ENCODE results near the gene MRAP. TPM values are rescaled to one million over a fixed set of nuclear protein-coding genes. Genes with fewer than 3 reads are reported as not detected.

MRAP gene
- total RNA-seq, 1 experiment from 2014 or later = not detected

- POLR2A ChIA-PET = no interaction called here
Measured at GRCh38 chr21:32319012-32319411, 20.4 kb downstream of the MRAP start.

More at GRCh38 chr21:32319012-32319411, 20.4 kb downstream of the MRAP start:
- DNase-seq (ENCODE audit: low read depth, low spot score) (no peak), ATAC-seq (no peak)
- H3K9me3 ChIP-seq (ENCODE audit: control insufficient read depth in 1 of 2, insufficient read depth in 1 of 2, low read depth in 1 of 2, low read length in 2 of 2) = no peaks in the 10 kb centered on the region
- ChIA-PET RAD21 (ENCODE audit: low non-redundant PET in 1 of 2, low total read pairs in 2 of 2, uncharacterized antibody in 2 of 2, unreplicated experiment in 2 of 2) (no interaction called here), CTCF (no interaction called here)
- H3K9ac ChIP-seq (ENCODE audit: low read length) = no peak overlapping the region
- peaks cover 69 to 87% of the 10 kb centered on the region in 2 experiments for H3K36me3 ChIP-seq (ENCODE audit: control insufficient read depth in 1 of 2, insufficient read depth in 2 of 2, low read length in 2 of 2)
- H3K27ac ChIP-seq (ENCODE audit: low read depth, low read length) = no peak overlapping the region
- no peaks in the 10 kb centered on the region for H3K27me3 ChIP-seq (ENCODE audit: insufficient read depth, low read length)
- no peaks in the 10 kb centered on the region for H4K20me1 ChIP-seq (ENCODE audit: insufficient read depth)
- no TSS peak for BruUV-seq (replicated peaks)
- TF ChIP-seq ZFX (IDR thresholded peaks at IDR 0.05) = no peak
- no peak for TF ChIP-seq ATF3 (IDR thresholded peaks at IDR 0.05)
- TF ChIP-seq ELF1 (IDR thresholded peaks at IDR 0.05; ENCODE audit: borderline replicate concordance, low read depth) = no peak
- no peak for TF ChIP-seq EZH2phosphoT487 (IDR thresholded peaks at IDR 0.05; ENCODE audit: borderline replicate concordance)
- no peak for TF ChIP-seq CTCF (IDR thresholded peaks at IDR 0.05 in 2 of 3, conservative IDR thresholded peaks at IDR 0.05 in 1 of 3; ENCODE audit: borderline replicate concordance in 1 of 3, insufficient read depth in 1 of 3, low read depth in 2 of 3, low read length in 2 of 3)
- TF ChIP-seq SIN3A (IDR thresholded peaks at IDR 0.05; ENCODE audit: low read depth) = no peak
- TF ChIP-seq FOSL1 (IDR thresholded peaks at IDR 0.05; ENCODE audit: low read depth) = no peak
- TF ChIP-seq YY1 (IDR thresholded peaks at IDR 0.05; ENCODE audit: extremely low read depth, insufficient replicate concordance, low read depth, low read length) = no peak
- no peak for TF ChIP-seq POLR2AphosphoS5 (IDR thresholded peaks at IDR 0.05; ENCODE audit: low read depth, low read length)
- no peak for TF ChIP-seq TCF7L2 (IDR thresholded peaks at IDR 0.05; ENCODE audit: borderline replicate concordance, extremely low read depth, insufficient read depth, insufficient read length)
- TF ChIP-seq ZBTB33 (IDR thresholded peaks at IDR 0.05; ENCODE audit: extremely low read depth, insufficient replicate concordance, low read length) = no peak
- TF ChIP-seq CBX3 (IDR thresholded peaks at IDR 0.05; ENCODE audit: low read depth) = no peak
- no peak for TF ChIP-seq CEBPB (IDR thresholded peaks at IDR 0.05; ENCODE audit: low read depth)
- TF ChIP-seq EZH2 (IDR thresholded peaks at IDR 0.05) = no peak
- no peak for TF ChIP-seq JUND (IDR thresholded peaks at IDR 0.05)
- TF ChIP-seq EGR1 (IDR thresholded peaks at IDR 0.05; ENCODE audit: low read depth) = no peak
- no peak for TF ChIP-seq SP1 (IDR thresholded peaks at IDR 0.05; ENCODE audit: low read depth)
- TF ChIP-seq MAX (IDR thresholded peaks at IDR 0.05) = no peak
- no peak for TF ChIP-seq REST (IDR thresholded peaks at IDR 0.05; ENCODE audit: low read depth)
- no peak overlapping the region for H2AFZ ChIP-seq (ENCODE audit: low read depth, low read length, poor library complexity, severe bottlenecking)
- no peak overlapping the region for H3K4me2 ChIP-seq (ENCODE audit: low read length)
- intact Hi-C loops (cut with micrococcal nuclease) = no loop called here
- no peaks in the 10 kb centered on the region for H3K9me2 ChIP-seq (ENCODE audit: insufficient read depth)
- H3K79me2 ChIP-seq (ENCODE audit: insufficient read depth, low read length) = peaks cover 17% of the 10 kb centered on the region; the same call in 1 of the 2 replicates
- no peak overlapping the region for H3K4me3 ChIP-seq (replicated peaks in 1 of 2; ENCODE audit: low read depth in 1 of 2, low read length in 2 of 2)
- H3K4me1 ChIP-seq (ENCODE audit: control insufficient read depth in 1 of 2, insufficient read depth in 2 of 2, low read length in 2 of 2) = no peaks in the 10 kb centered on the region

All from HCT116 (cell line).